GM12878 (cell line): ENCODE data around the gene PHKB.

Source experiments
- ATF3 ChIP-seq: IDR thresholded peaks from 2 replicates; pipeline ENCODE4 v1.6.1; 2011; ENCODE audit warnings: low read depth, mild to moderate bottlenecking, low read length, moderate library complexity, borderline replicate concordance; ENCODE audit errors: extremely low read depth
- CBX3 ChIP-seq: fragments of 200-600 bp; sonication (generic); IDR thresholded peaks from 2 replicates; pipeline ENCODE4 v1.6.1; 2016; ENCODE audit warnings: low read depth, borderline replicate concordance
- DPF2 ChIP-seq: fragments of 450-650 bp; IDR thresholded peaks from 2 replicates; pipeline ENCODE4 v1.6.1; 2017; ENCODE audit warnings: mild to moderate bottlenecking
- EZH2 ChIP-seq: IDR thresholded peaks from 2 replicates; pipeline ENCODE4 v1.6.1; 2012; ENCODE audit warnings: low read depth, mild to moderate bottlenecking, control low read depth, inconsistent platforms, low read length, borderline replicate concordance; ENCODE audit not compliant: control insufficient read depth
- HCFC1 ChIP-seq: fragments of 150-350 bp; IDR thresholded peaks from 2 replicates; pipeline ENCODE4 v1.6.1; 2014; ENCODE audit warnings: low read length
- JUNB ChIP-seq: IDR thresholded peaks from 2 replicates; pipeline ENCODE4 v1.6.1; 2016; ENCODE audit warnings: antibody characterized with exemption, mild to moderate bottlenecking
- KAT2A ChIP-seq: conservative IDR thresholded peaks from 2 replicates; pipeline ENCODE4 v1.6.1; 2011; ENCODE audit warnings: low read depth, low read length; ENCODE audit not compliant: control insufficient read depth
- POLR2A ChIP-seq: IDR thresholded peaks from 2 replicates; pipeline ENCODE4 v1.6.1; 2011; ENCODE audit warnings: low read depth, mild to moderate bottlenecking, low read length
- RAD21 ChIP-seq: IDR thresholded peaks from 2 replicates; pipeline ENCODE4 v1.6.1; 2011; ENCODE audit warnings: mild to moderate bottlenecking, low read depth, low read length, moderate library complexity; ENCODE audit not compliant: insufficient read depth
- REST ChIP-seq: IDR thresholded peaks from 2 replicates; pipeline ENCODE4 v1.6.1; 2012; ENCODE audit warnings: mild to moderate bottlenecking, low read depth, low read length
- SMAD1 ChIP-seq: fragments of 450-650 bp; IDR thresholded peaks from 2 replicates; pipeline ENCODE4 v1.6.1; 2018; ENCODE audit warnings: mild to moderate bottlenecking, low read depth; ENCODE audit not compliant: partially characterized antibody
- TCF12 ChIP-seq: IDR thresholded peaks from 2 replicates; pipeline ENCODE4 v1.6.1; 2011; ENCODE audit warnings: low read depth, mild to moderate bottlenecking, low read length
- ZNF274 ChIP-seq: IDR thresholded peaks from one replicate; pipeline ENCODE4 v1.8.0; 2011; ENCODE audit not compliant: insufficient read length, insufficient read depth
- TF ChIP-seq, protein P1 (sequence below), 3 experiments: IDR thresholded peaks in 2 of 3; conservative IDR thresholded peaks in 1 of 3; 2 replicates each; pipeline ENCODE4 v1.5.1; 2011; ENCODE audit warnings: low read depth in 3 of 3, low read length in 3 of 3, mild to moderate bottlenecking in 3 of 3, control low read depth in 2 of 3, moderate library complexity in 2 of 3, inconsistent platforms in 1 of 3, mixed read lengths in 1 of 3; ENCODE audit not compliant: control insufficient read depth in 2 of 3, insufficient read depth in 1 of 3; ENCODE audit errors: extremely low read depth in 1 of 3

DNA sequence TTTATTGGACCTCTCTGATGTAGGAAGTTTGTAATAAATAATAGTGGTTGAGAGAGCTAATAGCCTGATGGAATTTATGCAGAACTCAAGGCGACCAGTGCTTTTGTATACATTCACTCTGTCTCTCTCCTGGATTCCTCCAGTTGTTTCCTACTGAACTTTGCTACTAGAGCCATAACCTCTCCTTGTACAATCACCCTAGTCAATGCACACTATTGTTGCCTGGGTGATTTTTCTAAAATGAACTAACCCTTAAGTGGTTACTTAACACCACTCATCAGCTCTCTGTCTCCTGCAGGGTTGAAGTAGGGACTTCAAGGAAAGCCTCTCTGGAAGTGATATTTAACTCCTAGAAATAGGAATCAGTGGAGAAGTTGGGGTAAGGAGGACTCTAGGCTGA lies 9.7 kb downstream of the PHKB start:
- TF ChIP-seq TCF12 (no peak), KAT2A (no peak), CBX3 (no peak), POLR2A (no peak), JUNB (no peak), ATF3 (no peak), ZNF274 (no peak), EZH2 (no peak), REST (no peak), HCFC1 (no peak), RAD21 (no peak), DPF2 (no peak), SMAD1 (no peak)
- TF ChIP-seq, protein P1, sequence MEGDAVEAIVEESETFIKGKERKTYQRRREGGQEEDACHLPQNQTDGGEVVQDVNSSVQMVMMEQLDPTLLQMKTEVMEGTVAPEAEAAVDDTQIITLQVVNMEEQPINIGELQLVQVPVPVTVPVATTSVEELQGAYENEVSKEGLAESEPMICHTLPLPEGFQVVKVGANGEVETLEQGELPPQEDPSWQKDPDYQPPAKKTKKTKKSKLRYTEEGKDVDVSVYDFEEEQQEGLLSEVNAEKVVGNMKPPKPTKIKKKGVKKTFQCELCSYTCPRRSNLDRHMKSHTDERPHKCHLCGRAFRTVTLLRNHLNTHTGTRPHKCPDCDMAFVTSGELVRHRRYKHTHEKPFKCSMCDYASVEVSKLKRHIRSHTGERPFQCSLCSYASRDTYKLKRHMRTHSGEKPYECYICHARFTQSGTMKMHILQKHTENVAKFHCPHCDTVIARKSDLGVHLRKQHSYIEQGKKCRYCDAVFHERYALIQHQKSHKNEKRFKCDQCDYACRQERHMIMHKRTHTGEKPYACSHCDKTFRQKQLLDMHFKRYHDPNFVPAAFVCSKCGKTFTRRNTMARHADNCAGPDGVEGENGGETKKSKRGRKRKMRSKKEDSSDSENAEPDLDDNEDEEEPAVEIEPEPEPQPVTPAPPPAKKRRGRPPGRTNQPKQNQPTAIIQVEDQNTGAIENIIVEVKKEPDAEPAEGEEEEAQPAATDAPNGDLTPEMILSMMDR (IDR thresholded peaks at IDR 0.05 in 2 of 3, conservative IDR thresholded peaks at IDR 0.05 in 1 of 3; ENCODE audit: control insufficient read depth in 2 of 3, extremely low read depth in 1 of 3, insufficient read depth in 1 of 3, low read depth in 3 of 3, low read length in 3 of 3), result no peak
